COR-L47 (cell line): ENCODE measurements around the gene MED12.
A peak's percentile ranks its signal among the peaks of the same experiment; 100 is the strongest.

Source experiments
- DNase-seq: peaks from one replicate; lab custom pipeline; 2025; lab: John Stamatoyannopoulos, UW

Gene MED12

GRCh38 chrX:71118032-71118984 is at the start of gene MED12:
MED12 (plus strand) TSS chrX:71118596; CDS start chrX:71118755, 159 bp downstream.
- peak; percentile 61 for DNase-seq

GRCh38 chrX:71070531-71070930 is 47.9 kb upstream of the MED12 start:
- no peak for DNase-seq

GRCh38 chrX:71081330-71082123 is 36.9 kb upstream of the MED12 start:
- DNase-seq, result no peak

GRCh38 chrX:71082124-71082647 is 36.2 kb upstream of the MED12 start:
- DNase-seq, result no peak

GRCh38 chrX:71082822-71083221 is 35.6 kb upstream of the MED12 start:
- DNase-seq, result no peak

GRCh38 chrX:71085900-71086299 is 32.5 kb upstream of the MED12 start:
- no peak for DNase-seq

- DNase-seq, result no peak
Measured at GRCh38 chrX:71091263-71091662, 27.1 kb upstream of the MED12 start.

GRCh38 chrX:71095033-71095432 is 23.4 kb upstream of the MED12 start:
- no peak for DNase-seq

GRCh38 chrX:71095555-71095980 is 22.8 kb upstream of the MED12 start, which contains the start of gene FOXO4:
FOXO4 (plus strand) TSS chrX:71095851; CDS start chrX:71096529, 678 bp downstream.
- DNase-seq, result peak; percentile 68

GRCh38 chrX:71095981-71096759 is 22.2 kb upstream of the MED12 start:
- no peak for DNase-seq

GRCh38 chrX:71096760-71097032 is 21.7 kb upstream of the MED12 start:
- DNase-seq, result no peak

GRCh38 chrX:71098302-71098701 is 20.1 kb upstream of the MED12 start:
- DNase-seq, result peak; percentile 20

GRCh38 chrX:71098951-71099506 is 19.4 kb upstream of the MED12 start:
- DNase-seq, result no peak

GRCh38 chrX:71099736-71100135 is 18.7 kb upstream of the MED12 start:
- no peak for DNase-seq

- DNase-seq, result no peak
Measured at GRCh38 chrX:71100581-71101505, 17.6 kb upstream of the MED12 start.

- no peak for DNase-seq
Measured at GRCh38 chrX:71102292-71102691, 16.1 kb upstream of the MED12 start.

- DNase-seq, result no peak
Measured at GRCh38 chrX:71103110-71103983, 15.0 kb upstream of the MED12 start.

- DNase-seq, result no peak
Measured at GRCh38 chrX:71105628-71106027, 12.8 kb upstream of the MED12 start.

- DNase-seq, result no peak
Measured at GRCh38 chrX:71106427-71106826, 12.0 kb upstream of the MED12 start, which contains the start of gene CXorf65. CXorf65 (minus strand) TSS chrX:71106740; CDS start chrX:71106556, 184 bp downstream.
